ENCODE data around the gene GNRH2. TPM values are rescaled to one million over a fixed set of nuclear protein-coding genes. Genes with fewer than 3 reads are reported as not detected.

The GNRH2 gene
- total and polyA plus RNA-seq, 2 of the 8 experiments (the other 6 are each of a cell fraction or from before 2014, with no cell fraction given): 0.09 to 0.82 TPM

DNA sequence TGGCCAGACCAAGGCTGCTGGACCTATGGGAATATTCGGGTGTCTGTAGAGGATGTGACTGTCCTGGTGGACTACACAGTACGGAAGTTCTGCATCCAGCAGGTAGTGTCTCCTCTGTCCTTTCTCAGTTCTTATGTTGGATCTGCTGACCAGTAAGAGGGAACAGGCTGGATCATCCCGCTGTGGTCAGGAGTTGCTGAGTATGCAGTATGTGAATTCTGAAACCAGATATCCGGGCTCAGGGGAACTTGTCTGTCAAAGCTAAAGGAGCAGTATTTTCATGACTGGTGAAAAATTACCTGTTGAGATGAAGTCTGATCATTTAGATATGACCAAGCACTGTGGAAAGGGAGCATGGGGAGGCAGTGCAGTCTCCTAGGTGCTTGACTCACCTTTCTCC lies 22.1 kb upstream of the GNRH2 start:
- H3K36me3 ChIP-seq (ENCODE audit: control insufficient read depth in 2 of 4, insufficient read depth in 4 of 4, low read length in 3 of 4): peaks cover 12 to 38% (median 34%) of the 10 kb centered on the region in 4 experiments
- no peak overlapping the region for H2BK15ac ChIP-seq (ENCODE audit: low read length)
- no peak overlapping the region for H3K4me3 ChIP-seq (ENCODE audit: extremely low read depth in 1 of 4, insufficient read depth in 2 of 4, low read depth in 3 of 4, low read length in 4 of 4)
- no peak overlapping the region for H3K56ac ChIP-seq (replicated peaks; ENCODE audit: insufficient read length, low read depth, low read length)
- H3K79me2 ChIP-seq (ENCODE audit: control insufficient read depth in 1 of 2, insufficient read depth in 2 of 2, low read length in 2 of 2): no peaks in the 10 kb centered on the region
- no peaks in the 10 kb centered on the region for H3K79me1 ChIP-seq (ENCODE audit: low read depth, low read length)
- H4K91ac ChIP-seq (replicated peaks; ENCODE audit: insufficient read length, low read length): no peak overlapping the region
- H2BK12ac ChIP-seq (ENCODE audit: low read depth, low read length): no peak overlapping the region
- H3K23ac ChIP-seq (ENCODE audit: insufficient read length): no peak overlapping the region
- H3K9me3 ChIP-seq (ENCODE audit: insufficient read depth in 2 of 2, low read depth in 1 of 2, low read length in 1 of 2): peaks cover 3 to 7% of the 10 kb centered on the region in 2 experiments; a peak in 2 of 4 replicates
- no peaks in the 10 kb centered on the region for H3K27me3 ChIP-seq (replicated peaks in 1 of 4; ENCODE audit: control insufficient read depth in 3 of 4, extremely low read depth in 1 of 4, insufficient read depth in 3 of 4, low read length in 3 of 4)
- H3K4me2 ChIP-seq (ENCODE audit: insufficient read depth in 1 of 2, low read depth in 2 of 2, low read length in 2 of 2): no peak overlapping the region
- DNase-seq (ENCODE audit: low read depth in 1 of 2, low spot score in 2 of 2) (no peak), FAIRE-seq (no peak)
- no peak overlapping the region for H2BK20ac ChIP-seq (ENCODE audit: low read length)
- no peak overlapping the region for H3K9ac ChIP-seq (replicated peaks in 1 of 4; ENCODE audit: extremely low read depth in 1 of 4, low read depth in 3 of 4, low read length in 3 of 4)
- no peak overlapping the region for H3K27ac ChIP-seq (ENCODE audit: low read depth, low read length)
- H3K23me2 ChIP-seq (ENCODE audit: low read depth, low read length): no peaks in the 10 kb centered on the region
- no peak overlapping the region for H2AK5ac ChIP-seq (ENCODE audit: low read depth, low read length)
- H2BK120ac ChIP-seq (replicated peaks; ENCODE audit: low read depth, low read length): no peak overlapping the region
- no peak overlapping the region for H3K14ac ChIP-seq (ENCODE audit: insufficient read length)
- no peak overlapping the region for H4K8ac ChIP-seq (ENCODE audit: extremely low read depth, insufficient read depth, low read length)
- H3K4ac ChIP-seq (replicated peaks; ENCODE audit: insufficient read length, low read depth, low read length): no peak overlapping the region
- no peak overlapping the region for H3K18ac ChIP-seq (ENCODE audit: extremely low read depth, low read length)
- H2AFZ ChIP-seq (ENCODE audit: low read length): no peak overlapping the region
- no peaks in the 10 kb centered on the region for H3K4me1 ChIP-seq (replicated peaks in 1 of 4; ENCODE audit: control insufficient read depth in 3 of 4, insufficient read depth in 4 of 4, low read length in 3 of 4)
- no peaks in the 10 kb centered on the region for H4K20me1 ChIP-seq (replicated peaks in 1 of 2; ENCODE audit: control insufficient read depth in 1 of 2, insufficient read depth in 2 of 2, low read length in 2 of 2)
- H2BK5ac ChIP-seq (ENCODE audit: low read depth, low read length): no peak overlapping the region
- WGBS, 2 experiments (ENCODE audit: extremely low coverage in 1 of 2, insufficient coverage in 1 of 2, insufficient read length in 1 of 2, insufficient replicate concordance in 2 of 2, low coverage in 1 of 2, low lambda C conversion rate in 2 of 2, missing lambda C conversion rate in 1 of 2): 88% methylated on average over 4 of the region's 4 CpGs; no CpG with 5 or more reads in 1 of the 2 experiments
- POLR2A ChIA-PET (ENCODE audit: partially characterized antibody): no interaction called here
- CTCF ChIA-PET (ENCODE audit: partially characterized antibody): no interaction called here
- H4K5ac ChIP-seq (ENCODE audit: insufficient read length, low read depth, low read length): no peak overlapping the region
- no peak for TF ChIP-seq SP1 (IDR thresholded peaks at IDR 0.05; ENCODE audit: low read depth, low read length)
- no peak for TF ChIP-seq JUND (IDR thresholded peaks at IDR 0.05; ENCODE audit: low read length)
- TF ChIP-seq, protein P1, sequence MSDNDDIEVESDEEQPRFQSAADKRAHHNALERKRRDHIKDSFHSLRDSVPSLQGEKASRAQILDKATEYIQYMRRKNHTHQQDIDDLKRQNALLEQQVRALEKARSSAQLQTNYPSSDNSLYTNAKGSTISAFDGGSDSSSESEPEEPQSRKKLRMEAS (IDR thresholded peaks at IDR 0.05): no peak
- TF ChIP-seq SP4 (IDR thresholded peaks at IDR 0.05; ENCODE audit: low read length): no peak
- no peak for TF ChIP-seq CHD2 (IDR thresholded peaks at IDR 0.05; ENCODE audit: low read length)
- TF ChIP-seq, protein P2, sequence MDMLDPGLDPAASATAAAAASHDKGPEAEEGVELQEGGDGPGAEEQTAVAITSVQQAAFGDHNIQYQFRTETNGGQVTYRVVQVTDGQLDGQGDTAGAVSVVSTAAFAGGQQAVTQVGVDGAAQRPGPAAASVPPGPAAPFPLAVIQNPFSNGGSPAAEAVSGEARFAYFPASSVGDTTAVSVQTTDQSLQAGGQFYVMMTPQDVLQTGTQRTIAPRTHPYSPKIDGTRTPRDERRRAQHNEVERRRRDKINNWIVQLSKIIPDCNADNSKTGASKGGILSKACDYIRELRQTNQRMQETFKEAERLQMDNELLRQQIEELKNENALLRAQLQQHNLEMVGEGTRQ (IDR thresholded peaks at IDR 0.05; ENCODE audit: low read length): no peak
- TF ChIP-seq EZH2 (IDR thresholded peaks at IDR 0.05; ENCODE audit: low read depth, low read length, severe bottlenecking): no peak
- no peak for TF ChIP-seq ASH2L (IDR thresholded peaks at IDR 0.05; ENCODE audit: low read length)
- TF ChIP-seq, protein P3, sequence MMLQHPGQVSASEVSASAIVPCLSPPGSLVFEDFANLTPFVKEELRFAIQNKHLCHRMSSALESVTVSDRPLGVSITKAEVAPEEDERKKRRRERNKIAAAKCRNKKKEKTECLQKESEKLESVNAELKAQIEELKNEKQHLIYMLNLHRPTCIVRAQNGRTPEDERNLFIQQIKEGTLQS (IDR thresholded peaks at IDR 0.05; ENCODE audit: insufficient read depth, low read depth, low read length): no peak
- TF ChIP-seq, protein P4, sequence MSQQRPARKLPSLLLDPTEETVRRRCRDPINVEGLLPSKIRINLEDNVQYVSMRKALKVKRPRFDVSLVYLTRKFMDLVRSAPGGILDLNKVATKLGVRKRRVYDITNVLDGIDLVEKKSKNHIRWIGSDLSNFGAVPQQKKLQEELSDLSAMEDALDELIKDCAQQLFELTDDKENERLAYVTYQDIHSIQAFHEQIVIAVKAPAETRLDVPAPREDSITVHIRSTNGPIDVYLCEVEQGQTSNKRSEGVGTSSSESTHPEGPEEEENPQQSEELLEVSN (IDR thresholded peaks at IDR 0.05): no peak
- TF ChIP-seq TAF7 (optimal IDR thresholded peaks at IDR 0.05; ENCODE audit: borderline replicate concordance, low read depth, low read length): no peak
- TF ChIP-seq CTBP2 (IDR thresholded peaks at IDR 0.05; ENCODE audit: borderline replicate concordance, insufficient read depth, insufficient read length, low read length): no peak
- no peak for TF ChIP-seq CREB1 (IDR thresholded peaks at IDR 0.05)

Data from H1 (cell line).